Esophagus muscularis mucosa (tissue), 4 donors: Measurements from ENCODE around the gene DKC1. TPM values are rescaled to one million over a fixed set of nuclear protein-coding genes. Genes with fewer than 3 reads are reported as not detected.

Experiments
- DNase-seq: peaks from one replicate; pipeline ENCODE4 v3.0.0-alpha.2; 2017; ENCODE audit errors: extremely low spot score
- H3K27ac ChIP-seq, 4 donors: fragments of 200-600 bp; sonication (generic); replicated peaks in 1 of 4; 1 replicate in 3 of 4; 2 replicates in 1 of 4; pipeline ENCODE4 v1.5.1; 2016 to 2019; ENCODE audit warnings: mild to moderate bottlenecking in 1 of 4
- H3K27me3 ChIP-seq, 4 donors: fragments of 200-600 bp; sonication (generic); one replicate each; pipeline versions ENCODE4 v1.5.1 to v1.6.0; 2016 to 2019
- H3K36me3 ChIP-seq, 4 donors: fragments of 200-600 bp; sonication (generic); one replicate each; pipeline ENCODE4 v1.5.1; 2016 to 2019
- H3K4me1 ChIP-seq, 4 donors: fragments of 200-600 bp; sonication (generic); one replicate each; pipeline ENCODE4 v1.5.1; 2016 to 2019
- H3K4me3 ChIP-seq, 4 donors: fragments of 200-600 bp; sonication (generic); 1 replicate in 2 of 4; 2 replicates in 2 of 4; pipeline ENCODE4 v1.5.1; 2016 to 2019; ENCODE audit warnings: mild to moderate bottlenecking in 4 of 4, moderate library complexity in 1 of 4
- H3K9me3 ChIP-seq, 4 donors: fragments of 200-600 bp; sonication (generic); 1 replicate in 3 of 4; 2 replicates in 1 of 4; pipeline ENCODE4 v1.5.1; 2016 to 2019
- EP300 ChIP-seq: sonication (generic); formaldehyde crosslinking; IDR thresholded peaks from one replicate; pipeline ENCODE4 v1.6.1; 2017; ENCODE audit warnings: antibody characterized with exemption
- POLR2A ChIP-seq: fragments of 450-650 bp; IDR thresholded peaks from one replicate; pipeline ENCODE4 v1.6.1; 2017; ENCODE audit warnings: antibody characterized with exemption, moderate library complexity, mild to moderate bottlenecking, low read depth
- POLR2AphosphoS5 ChIP-seq, 2 donors: sonication (generic); formaldehyde crosslinking; IDR thresholded peaks; one replicate each; pipeline ENCODE4 v1.6.1; 2017; ENCODE audit warnings: antibody characterized with exemption in 2 of 2
- WGBS: methylation state at CpG from one replicate; pipeline ENCODE4 v1.1.5; 2018; 5-methylcytosine and 5-hydroxymethylcytosine counted together
- intact Hi-C: fragments of 100-400 bp; cut with DNase I; formaldehyde crosslinking; loops from one replicate; pipeline ENCODE4 v1.15.1; 2023
- total RNA-seq, 4 donors: library from RNA; depleted of rRNA; stranded (reverse); fragments of >200 nt; gene quantifications; one replicate each; pipeline versions ENCODE4 v1.1.0 to v1.2.1, GENCODE V29; 2016
- TF ChIP-seq, protein P1 (sequence below), 3 experiments: fragments of 200-600 bp in 2 of 3; fragments of 450-650 bp in 1 of 3; sonication (generic) in 2 of 3; IDR thresholded peaks; one replicate each; pipeline ENCODE4 v1.5.1; 2017 to 2019; ENCODE audit warnings: antibody characterized with exemption in 3 of 3, mild to moderate bottlenecking in 2 of 3, moderate library complexity in 1 of 3

DKC1 gene
- 10 to 100 TPM; 18.3 to 29.9 (median 24.9) TPM for total RNA-seq

GRCh38 chrX:154762537-154763296 is at the start of gene DKC1:
DKC1 (plus strand) TSS chrX:154762864; CDS start chrX:154762966, 102 bp downstream.
- peak; percentile 76 to 77 for TF ChIP-seq POLR2AphosphoS5 (IDR thresholded peaks at IDR 0.05)
- TF ChIP-seq, protein P1, sequence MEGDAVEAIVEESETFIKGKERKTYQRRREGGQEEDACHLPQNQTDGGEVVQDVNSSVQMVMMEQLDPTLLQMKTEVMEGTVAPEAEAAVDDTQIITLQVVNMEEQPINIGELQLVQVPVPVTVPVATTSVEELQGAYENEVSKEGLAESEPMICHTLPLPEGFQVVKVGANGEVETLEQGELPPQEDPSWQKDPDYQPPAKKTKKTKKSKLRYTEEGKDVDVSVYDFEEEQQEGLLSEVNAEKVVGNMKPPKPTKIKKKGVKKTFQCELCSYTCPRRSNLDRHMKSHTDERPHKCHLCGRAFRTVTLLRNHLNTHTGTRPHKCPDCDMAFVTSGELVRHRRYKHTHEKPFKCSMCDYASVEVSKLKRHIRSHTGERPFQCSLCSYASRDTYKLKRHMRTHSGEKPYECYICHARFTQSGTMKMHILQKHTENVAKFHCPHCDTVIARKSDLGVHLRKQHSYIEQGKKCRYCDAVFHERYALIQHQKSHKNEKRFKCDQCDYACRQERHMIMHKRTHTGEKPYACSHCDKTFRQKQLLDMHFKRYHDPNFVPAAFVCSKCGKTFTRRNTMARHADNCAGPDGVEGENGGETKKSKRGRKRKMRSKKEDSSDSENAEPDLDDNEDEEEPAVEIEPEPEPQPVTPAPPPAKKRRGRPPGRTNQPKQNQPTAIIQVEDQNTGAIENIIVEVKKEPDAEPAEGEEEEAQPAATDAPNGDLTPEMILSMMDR (IDR thresholded peaks at IDR 0.05) = peak in 2 of 3 experiments; percentile 6 to 19
- TF ChIP-seq EP300 = no peak
- 56% methylated on average over 40 of the region's 84 CpGs for WGBS
- intact Hi-C loops = no loop called here
- H3K9me3 ChIP-seq = no peaks in the 10 kb centered on the region
- no peaks in the 10 kb centered on the region for H3K27me3 ChIP-seq
- peak within 1 kb of the TSS; percentile 65 to 80 (median 68) for H3K4me3 ChIP-seq
- peaks cover 5 to 16% (median 11%) of the 10 kb centered on the region in 4 donors for H3K4me1 ChIP-seq
- peak within 1 kb of the TSS; percentile 65 to 86 (median 76) for H3K27ac ChIP-seq
- peaks cover 5 to 27% (median 23%) of the 10 kb centered on the region in 4 donors for H3K36me3 ChIP-seq
- DNase-seq = peak; percentile 98

GRCh38 chrX:154714925-154715324 is 47.7 kb upstream of the DKC1 start:
- no peak for TF ChIP-seq POLR2AphosphoS5 (IDR thresholded peaks at IDR 0.05)
- no peak for TF ChIP-seq POLR2A
- TF ChIP-seq, protein P1 (IDR thresholded peaks at IDR 0.05) = peak; percentile 63 to 77 (median 74)
- intact Hi-C loops = loop anchor here (5.0 kb wide), 1 partner anchor 32 kb away; no protein-coding TSS in a partner anchor
- Histone ChIP-seq H3K4me3 (no peak overlapping the region), H3K4me1 (peaks cover 0 to 32% (median 4%) of the 10 kb centered on the region in 4 donors), H3K36me3 (peaks cover 0 to 34% (median 10%) of the 10 kb centered on the region in 4 donors), H3K27ac (no peak overlapping the region), H3K9me3 (no peaks in the 10 kb centered on the region), H3K27me3 (no peaks in the 10 kb centered on the region)
- 6% methylated on average over 2 of the region's 2 CpGs for WGBS
- DNase-seq = no peak

DNA sequence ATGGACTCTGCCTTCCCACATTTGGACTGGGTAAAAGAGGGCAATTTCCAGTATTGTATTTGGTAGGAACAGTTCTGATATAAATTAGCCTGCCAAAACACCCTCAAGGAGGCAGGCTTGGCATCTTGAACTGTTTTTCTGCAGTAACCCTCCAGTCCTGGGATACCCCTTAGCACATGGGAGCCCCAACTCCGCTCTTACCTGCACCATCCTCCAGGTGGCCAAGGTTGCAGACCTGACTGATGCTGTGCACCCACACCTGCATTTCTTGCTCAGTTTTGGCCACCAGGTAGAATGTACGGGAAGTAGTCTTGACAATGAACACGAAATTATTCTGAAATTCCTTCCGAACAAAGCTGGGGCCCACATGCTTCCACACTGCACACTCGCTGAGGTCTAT is 46.8 kb upstream of the DKC1 start:
- H3K4me1 ChIP-seq = peaks cover 0 to 32% (median 4%) of the 10 kb centered on the region in 4 donors
- no peak for DNase-seq
- H3K4me3 ChIP-seq = no peak overlapping the region
- H3K27me3 ChIP-seq = no peaks in the 10 kb centered on the region
- TF ChIP-seq POLR2AphosphoS5 (IDR thresholded peaks at IDR 0.05) (no peak), POLR2A (no peak), EP300 (no peak)
- TF ChIP-seq, protein P1 (IDR thresholded peaks at IDR 0.05) = no peak
- H3K36me3 ChIP-seq = peaks cover 0 to 34% (median 10%) of the 10 kb centered on the region in 4 donors
- no peak overlapping the region for H3K27ac ChIP-seq
- intact Hi-C loops = no loop called here
- 83% methylated on average over 5 of the region's 5 CpGs for WGBS
- H3K9me3 ChIP-seq = no peaks in the 10 kb centered on the region

DNA sequence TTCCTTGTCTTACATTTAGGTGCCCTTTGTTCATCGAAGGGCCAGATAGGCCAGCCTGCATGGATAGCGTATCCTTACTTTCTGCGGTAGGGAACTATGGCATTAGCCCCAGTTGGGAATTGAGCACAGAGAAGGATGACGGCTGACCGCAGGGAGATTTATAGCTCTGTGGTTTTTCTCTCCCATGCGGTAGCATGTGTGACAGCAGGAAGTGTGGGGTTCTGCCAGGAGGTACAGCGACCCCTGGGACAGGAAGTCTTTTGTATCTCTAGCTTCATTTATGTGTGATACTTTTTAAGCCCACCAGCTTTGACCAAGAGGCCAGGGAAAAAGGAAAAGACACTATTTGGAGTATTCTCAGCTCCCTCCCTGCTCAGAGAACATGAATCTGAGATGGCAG is 44.8 kb upstream of the DKC1 start:
- no peaks in the 10 kb centered on the region for H3K27me3 ChIP-seq
- DNase-seq = no peak
- no peak overlapping the region for H3K4me3 ChIP-seq
- no peak for TF ChIP-seq EP300
- TF ChIP-seq, protein P1 (IDR thresholded peaks at IDR 0.05) = no peak
- no peak for TF ChIP-seq POLR2AphosphoS5 (IDR thresholded peaks at IDR 0.05)
- no peak for TF ChIP-seq POLR2A
- WGBS = 73% methylated on average over 6 of the region's 7 CpGs
- peak overlapping the region in 1 of 4 donors; percentile 10 for H3K27ac ChIP-seq
- H3K9me3 ChIP-seq = no peaks in the 10 kb centered on the region
- intact Hi-C loops = no loop called here
- H3K4me1 ChIP-seq = peaks cover 0 to 32% (median 2%) of the 10 kb centered on the region in 4 donors
- peaks cover 0 to 14% (median 0%) of the 10 kb centered on the region in 4 donors for H3K36me3 ChIP-seq
